Sigmoid colon (tissue), 7 donors: Measurements from ENCODE around the gene C4orf36. TPM values are rescaled to one million over a fixed set of nuclear protein-coding genes. Genes with fewer than 3 reads are reported as not detected.

Experiments used
- DNase-seq: peaks from one replicate; pipeline ENCODE4 v3.0.0-alpha.2; 2019
- H3K27ac ChIP-seq, 4 donors: fragments of 200-600 bp; sonication (generic); one replicate each; pipeline ENCODE4 v1.5.1; 2016 to 2019; ENCODE audit warnings: mild to moderate bottlenecking in 1 of 4
- H3K27me3 ChIP-seq, 3 donors: fragments of 200-600 bp; sonication (generic); one replicate each; pipeline ENCODE4 v1.5.1; 2019; ENCODE audit warnings: mild to moderate bottlenecking in 1 of 3
- H3K36me3 ChIP-seq, 4 donors: fragments of 200-600 bp; sonication (generic); one replicate each; pipeline ENCODE4 v1.5.1; 2016 to 2019
- H3K4me1 ChIP-seq, 4 donors: fragments of 200-600 bp; sonication (generic); one replicate each; pipeline ENCODE4 v1.5.1; 2017 to 2019
- H3K4me3 ChIP-seq, 4 donors: fragments of 200-600 bp; sonication (generic); one replicate each; pipeline ENCODE4 v1.5.1; 2017 to 2019; ENCODE audit warnings: mild to moderate bottlenecking in 2 of 4, moderate library complexity in 1 of 4
- H3K9me3 ChIP-seq, 4 donors: fragments of 200-600 bp in 3 of 4; sonication (generic) in 3 of 4; one replicate each; pipeline versions ENCODE4 v1.5.1 to v1.6.1; 2013 to 2019
- CTCF ChIP-seq, 4 experiments: fragments of 450-650 bp in 3 of 4; fragments of 200-600 bp in 1 of 4; IDR thresholded peaks; one replicate each; pipeline ENCODE4 v1.5.1; 2016 to 2019; ENCODE audit warnings: antibody characterized with exemption in 4 of 4, mild to moderate bottlenecking in 3 of 4, moderate library complexity in 2 of 4
- EP300 ChIP-seq, 4 donors: sonication (generic); formaldehyde crosslinking; IDR thresholded peaks; one replicate each; pipeline ENCODE4 v1.6.1; 2017; ENCODE audit warnings: antibody characterized with exemption in 4 of 4
- POLR2A ChIP-seq, 2 donors: fragments of 450-650 bp; IDR thresholded peaks; one replicate each; pipeline ENCODE4 v1.6.1; 2016; ENCODE audit warnings: antibody characterized with exemption in 2 of 2, mild to moderate bottlenecking in 2 of 2, moderate library complexity in 2 of 2
- POLR2AphosphoS5 ChIP-seq, 4 donors: sonication (generic); formaldehyde crosslinking; IDR thresholded peaks; one replicate each; pipeline ENCODE4 v1.6.1; 2017; ENCODE audit warnings: antibody characterized with exemption in 4 of 4
- WGBS, 2 donors: extraction: QIAGEN DNeasy Blood & Tissue Kit; methylation state at CpG; one replicate each; pipeline ENCODE4 v1.1.7; 2013; 5-methylcytosine and 5-hydroxymethylcytosine counted together
- intact Hi-C: fragments of 100-400 bp; cut with DNase I; formaldehyde crosslinking; loops from one replicate; pipeline ENCODE4 v1.15.1; 2023
- polyA plus RNA-seq, 3 donors: library from polyadenylated mRNA; stranded (reverse); fragments of 200-250 nt; gene quantifications; one replicate each; pipeline ENCODE4 v1.2.3, GENCODE V29; 2013
- total RNA-seq, 4 donors: library from RNA; depleted of rRNA; stranded (reverse); fragments of >200 nt; gene quantifications; one replicate each; pipeline ENCODE4 v1.1.0, GENCODE V29; 2016
- donor health status: healthy with polysubstance abuse.
- donor health status: Bipolar disorder and iron deficiency.
- donor health status: healthy.

Gene C4orf36
- total and polyA plus RNA-seq, 7 donors, result 0.35 to 2.1 (median 0.99) TPM; not detected in 4

DNA sequence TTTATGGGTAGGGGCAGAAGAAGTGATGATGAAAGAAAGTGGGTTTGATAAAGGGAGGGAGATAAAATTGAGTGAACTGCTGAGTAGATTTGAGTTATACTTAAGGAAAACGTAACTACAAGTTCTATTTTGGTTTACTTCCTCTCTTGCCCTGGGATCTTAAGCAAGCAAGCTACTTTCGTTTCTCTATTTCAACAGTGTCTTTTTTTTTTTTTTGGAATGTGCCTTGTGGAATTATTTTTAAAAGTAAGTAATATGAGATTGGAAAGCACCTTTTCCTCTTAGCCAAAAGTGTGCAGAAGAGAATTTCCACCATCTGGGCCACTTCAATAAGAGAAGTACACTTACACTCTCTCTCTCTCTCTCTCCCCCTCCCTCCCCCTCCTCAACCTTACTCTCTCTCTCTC lies 16.0 kb upstream of the C4orf36 start:
- H3K36me3 ChIP-seq, result no peaks in the 10 kb centered on the region
- intact Hi-C loops, result no loop called here
- peaks cover 0 to 29% (median 20%) of the 10 kb centered on the region in 4 donors for H3K4me1 ChIP-seq
- H3K9me3 ChIP-seq, result no peaks in the 10 kb centered on the region
- H3K4me3 ChIP-seq, result peak overlapping the region in 1 of 4 donors; percentile 1
- DNase-seq, result no peak
- TF ChIP-seq CTCF (IDR thresholded peaks at IDR 0.05) (no peak), EP300 (IDR thresholded peaks at IDR 0.05) (no peak), POLR2AphosphoS5 (IDR thresholded peaks at IDR 0.05) (no peak), POLR2A (IDR thresholded peaks at IDR 0.05) (no peak)
- H3K27me3 ChIP-seq, result no peaks in the 10 kb centered on the region
- 11 to 53% methylated on average over 2 of the region's 2 CpGs for WGBS, 2 donors
- H3K27ac ChIP-seq, result peak overlapping the region; percentile 41 to 62 (median 45)

- no peak for DNase-seq
- Histone ChIP-seq H3K4me3 (no peak overlapping the region), H3K27me3 (no peaks in the 10 kb centered on the region), H3K27ac (no peak overlapping the region), H3K4me1 (peaks cover 0 to 9% (median 6%) of the 10 kb centered on the region in 4 donors), H3K36me3 (no peaks in the 10 kb centered on the region), H3K9me3 (no peaks in the 10 kb centered on the region)
- intact Hi-C loops, result no loop called here
- 86 to 93% methylated on average over 3 of the region's 3 CpGs for WGBS, 2 donors
- TF ChIP-seq POLR2A (IDR thresholded peaks at IDR 0.05) (no peak), POLR2AphosphoS5 (IDR thresholded peaks at IDR 0.05) (no peak), EP300 (IDR thresholded peaks at IDR 0.05) (no peak), CTCF (IDR thresholded peaks at IDR 0.05) (no peak)
Observed at GRCh38 chr4:86901864-86902263, 9.6 kb upstream of the C4orf36 start.

GRCh38 chr4:86898562-86898961 lies 6.3 kb upstream of the C4orf36 start:
- Histone ChIP-seq H3K4me1 (no peaks in the 10 kb centered on the region), H3K27me3 (no peaks in the 10 kb centered on the region), H3K27ac (no peak overlapping the region), H3K36me3 (no peaks in the 10 kb centered on the region), H3K4me3 (no peak overlapping the region), H3K9me3 (no peaks in the 10 kb centered on the region)
- no peak for DNase-seq
- 90 to 94% methylated on average over 4 of the region's 4 CpGs for WGBS, 2 donors
- TF ChIP-seq POLR2A (IDR thresholded peaks at IDR 0.05), result no peak
- TF ChIP-seq EP300 (IDR thresholded peaks at IDR 0.05), result no peak
- no peak for TF ChIP-seq CTCF (IDR thresholded peaks at IDR 0.05)
- no peak for TF ChIP-seq POLR2AphosphoS5 (IDR thresholded peaks at IDR 0.05)
- intact Hi-C loops, result loop anchor here (5.0 kb wide), 1 partner anchor 306 kb away; the partner anchor contains the start of gene PTPN13

- H3K27me3 ChIP-seq, result no peaks in the 10 kb centered on the region
- 78 to 81% methylated on average over 4 of the region's 4 CpGs for WGBS, 2 donors
- TF ChIP-seq POLR2A (IDR thresholded peaks at IDR 0.05), result no peak
- TF ChIP-seq POLR2AphosphoS5 (IDR thresholded peaks at IDR 0.05), result no peak
- TF ChIP-seq CTCF (IDR thresholded peaks at IDR 0.05), result no peak
- TF ChIP-seq EP300 (IDR thresholded peaks at IDR 0.05), result no peak
- no peaks in the 10 kb centered on the region for H3K9me3 ChIP-seq
- no peak for DNase-seq
- intact Hi-C loops, result loop anchor here (5.0 kb wide), 1 partner anchor 304 kb away; the partner anchor contains the start of gene PTPN13
- H3K27ac ChIP-seq, result no peak overlapping the region
- H3K4me1 ChIP-seq, result peaks cover 0 to 13% (median 6%) of the 10 kb centered on the region in 4 donors
- H3K4me3 ChIP-seq, result no peak overlapping the region
- no peaks in the 10 kb centered on the region for H3K36me3 ChIP-seq
Observed at GRCh38 chr4:86896596-86896995, 4.4 kb upstream of the C4orf36 start.
